Stimulated activated CD4-positive, alpha-beta T cell treated with anti-CD3 and anti-CD28 coated beads, Interleukin-12 subunit alpha, Interleukin-12 subunit beta, amount 100 ng/mL, for 4 hours (primary cell): ENCODE measurements around the gene XPR1.

Experiments
- DNase-seq: peaks from one replicate; pipeline ENCODE4 v3.0.0-alpha.2; 2020

XPR1 gene

DNA sequence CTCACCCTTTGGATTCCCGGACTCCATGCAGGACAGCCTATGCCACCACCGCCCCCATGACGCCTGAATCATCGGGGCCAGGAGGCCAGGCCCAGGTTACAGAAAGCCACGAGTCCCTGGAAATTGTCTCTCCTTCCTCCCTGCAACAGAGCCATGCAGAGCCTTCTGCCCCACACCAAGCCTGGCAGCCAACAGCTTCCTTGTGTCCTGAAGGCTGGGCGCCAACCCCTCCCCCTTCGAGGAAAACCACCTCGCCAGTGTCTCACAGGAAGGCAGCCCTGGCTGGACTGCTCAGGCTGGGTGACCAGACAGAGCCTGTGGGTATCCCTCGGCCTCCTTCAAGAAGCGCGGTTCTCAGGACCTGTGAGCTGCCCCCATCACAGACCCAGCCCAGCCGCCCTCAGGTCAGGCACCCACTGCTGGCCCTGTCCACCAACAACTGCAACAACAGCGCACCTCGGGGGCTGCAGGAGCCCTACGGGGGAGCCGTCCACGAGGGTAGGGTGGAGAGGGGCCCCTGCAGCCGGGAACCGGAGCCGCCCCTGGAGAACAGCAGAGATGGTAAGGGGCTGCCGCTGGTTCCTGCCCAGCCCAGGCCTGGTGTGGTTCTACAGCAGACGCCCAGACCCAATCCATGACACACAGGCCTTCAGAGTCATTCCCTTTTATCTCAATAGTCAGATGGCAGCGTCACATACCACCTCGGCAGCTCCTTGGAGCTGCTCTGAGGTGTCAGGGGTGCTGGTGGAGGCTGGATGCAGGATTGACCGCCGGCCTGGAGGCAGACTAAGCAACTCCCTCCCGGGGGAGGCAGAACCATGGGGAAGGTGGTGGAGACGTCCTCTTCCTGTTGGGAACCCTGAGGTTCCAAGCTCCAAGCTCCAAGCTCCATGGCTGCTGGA lies 304.5 kb downstream of the XPR1 start:
- DNase-seq = no peak

DNA sequence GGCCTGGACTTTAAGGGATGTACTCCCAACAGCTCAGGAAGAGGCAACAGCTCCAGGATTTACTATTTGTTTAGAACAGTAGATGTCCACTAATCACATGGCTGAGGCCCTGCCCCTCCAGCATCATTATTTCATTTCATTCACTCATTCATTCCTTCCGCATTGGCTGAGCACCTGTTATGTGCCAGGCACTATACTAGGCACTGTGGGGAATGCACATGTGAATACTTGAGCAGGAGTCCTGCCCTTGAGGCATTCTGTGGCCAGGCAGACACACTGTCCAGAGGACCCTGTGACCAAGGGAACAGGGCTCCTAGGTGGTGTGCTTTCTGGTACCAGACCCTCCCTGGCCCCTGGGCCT lies 305.2 kb downstream of the XPR1 start:
- DNase-seq = no peak

DNA sequence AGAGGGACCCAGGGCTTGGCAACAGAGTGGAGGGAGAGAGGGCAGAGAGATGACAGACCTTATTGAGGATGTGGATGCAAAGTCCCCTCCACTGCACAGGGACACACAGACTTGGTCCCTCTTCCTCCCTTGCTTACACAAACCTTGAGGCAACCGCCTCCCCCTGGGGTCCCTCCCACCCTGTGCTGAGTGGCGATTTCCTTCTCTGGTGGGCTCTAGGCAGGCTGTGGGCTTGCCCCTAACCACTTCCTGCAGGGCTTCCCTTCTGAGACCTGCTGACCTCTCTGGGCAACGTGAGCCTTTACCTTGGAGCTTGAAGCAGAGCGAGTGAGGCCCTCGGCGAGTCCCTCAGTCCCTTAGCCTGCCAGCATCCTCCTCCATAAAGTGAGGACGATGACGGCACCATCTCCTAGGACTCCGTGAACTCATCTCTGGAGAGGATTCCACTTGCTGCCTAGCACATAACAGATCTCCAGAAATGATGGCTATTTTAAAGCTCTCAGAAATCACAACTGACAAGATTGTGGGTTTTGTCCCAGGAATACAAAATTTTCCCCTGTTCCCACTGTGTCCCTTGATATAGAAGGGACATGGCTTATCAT lies 305.9 kb downstream of the XPR1 start:
- no peak for DNase-seq

DNA sequence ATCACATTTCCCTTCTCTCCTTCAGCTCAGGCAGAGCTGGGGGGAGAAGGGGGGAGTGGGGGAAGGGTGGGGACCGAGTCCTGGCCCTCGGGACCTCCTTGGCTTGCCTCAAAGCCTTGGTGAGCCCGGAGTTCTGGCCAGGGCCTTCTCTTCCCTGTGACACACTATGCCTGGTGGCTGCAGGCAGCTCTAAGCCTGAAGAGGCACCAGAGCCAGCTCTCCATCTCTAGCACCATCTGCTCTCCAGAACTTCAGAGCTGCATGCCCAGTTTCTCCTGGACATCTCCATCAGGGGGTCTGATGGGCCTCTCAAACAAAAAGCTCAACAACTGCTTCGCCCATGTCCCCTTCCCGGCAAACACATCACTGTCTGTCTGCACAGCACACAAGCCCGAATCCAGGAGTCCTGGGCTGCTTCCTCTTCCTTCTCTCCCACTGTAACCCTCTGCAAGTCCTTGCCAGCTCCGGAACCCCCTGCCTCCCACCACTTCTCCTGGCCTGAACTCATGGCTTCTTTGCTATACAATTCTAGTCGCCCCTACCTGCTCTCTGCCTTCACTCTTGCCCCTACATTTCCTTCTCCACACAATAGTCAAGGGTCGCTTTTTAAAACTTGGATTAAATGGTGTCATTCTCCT lies 307.4 kb downstream of the XPR1 start:
- DNase-seq = no peak

DNA sequence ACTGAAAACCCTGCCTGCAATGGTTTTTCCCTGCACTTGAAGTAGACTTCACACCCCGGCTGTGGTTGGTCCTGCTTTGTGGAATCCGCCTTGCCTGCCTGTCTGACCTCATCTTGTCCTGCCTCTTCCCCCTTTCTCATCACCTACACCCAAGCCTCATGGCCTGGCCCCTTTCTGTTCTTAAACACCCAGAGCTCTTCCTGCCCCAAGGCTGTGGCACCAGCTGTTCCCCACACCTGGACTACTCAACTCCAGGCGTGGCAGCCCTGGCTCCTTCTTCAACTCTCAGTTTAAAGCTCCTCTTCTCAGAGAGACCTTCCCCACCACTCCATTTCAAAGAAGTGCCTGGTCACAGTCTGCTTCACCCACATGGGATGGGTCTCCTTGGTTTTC lies 307.9 kb downstream of the XPR1 start:
- DNase-seq = no peak
